Heart right ventricle (tissue), 16 donors: ENCODE data around the gene AGBL1. TPM values are rescaled to one million over a fixed set of nuclear protein-coding genes. Genes with fewer than 3 reads are reported as not detected.

Source experiments
- ATAC-seq, 8 donors: fragments of 200-7000 bp; cut with Tn5 transposase; one replicate each; pipeline ENCODE4 v1.9.1; 2020; ENCODE audit warnings: mild to moderate bottlenecking in 8 of 8, moderate library complexity in 8 of 8, moderate number of reproducible peaks in 1 of 8
- DNase-seq, 2 donors: peaks; one replicate each; pipeline ENCODE4 v3.0.0-alpha.2; 2020
- H3K27ac ChIP-seq, 10 donors: fragments of 200-600 bp; sonication (generic) in 2 of 10; one replicate each; pipeline versions ENCODE4 v1.5.0 to v1.8.0; 2020 to 2022; ENCODE audit warnings: mild to moderate bottlenecking in 3 of 10
- H3K27me3 ChIP-seq, 7 donors: fragments of 200-600 bp; one replicate each; pipeline ENCODE4 v1.8.0; 2021 to 2022; ENCODE audit warnings: mild to moderate bottlenecking in 2 of 7
- H3K36me3 ChIP-seq, 9 donors: fragments of 200-600 bp; sonication (generic) in 1 of 9; one replicate each; pipeline versions ENCODE4 v1.5.0 to v1.8.0; 2020 to 2022; ENCODE audit warnings: mild to moderate bottlenecking in 2 of 9
- H3K4me1 ChIP-seq, 9 donors: fragments of 200-600 bp; sonication (generic) in 1 of 9; one replicate each; pipeline versions ENCODE4 v1.5.0 to v1.8.0; 2020 to 2022; ENCODE audit warnings: mild to moderate bottlenecking in 4 of 9
- H3K4me3 ChIP-seq, 10 donors: fragments of 200-600 bp; sonication (generic) in 2 of 10; one replicate each; pipeline versions ENCODE4 v1.5.0 to v1.8.0; 2020 to 2022; ENCODE audit warnings: mild to moderate bottlenecking in 7 of 10, moderate library complexity in 2 of 10
- H3K9me3 ChIP-seq, 11 donors: fragments of 200-600 bp in 10 of 11; sonication (generic) in 2 of 11; one replicate each; pipeline versions ENCODE4 v1.5.0 to v1.8.0; 2013 to 2022; ENCODE audit warnings: mild to moderate bottlenecking in 2 of 11, control low read depth in 1 of 11, moderate library complexity in 1 of 11
- WGBS, 2 donors: extraction: QIAGEN DNeasy Blood & Tissue Kit; methylation state at CpG; one replicate each; pipeline ENCODE4 v1.1.7; 2013; ENCODE audit warnings: inconsistent platforms in 1 of 2; 5-methylcytosine and 5-hydroxymethylcytosine counted together
- intact Hi-C, 10 donors: fragments of 100-400 bp; cut with DNase I; formaldehyde crosslinking; loops; one replicate each; pipeline versions ENCODE4 v1.11.1 to v1.14.2; 2022
- polyA plus RNA-seq, 2 donors: library from polyadenylated mRNA; stranded (reverse); fragments of 200-250 nt; gene quantifications; one replicate each; pipeline ENCODE4 v1.2.3, GENCODE V29; 2013
- total RNA-seq, 10 donors: library from RNA; stranded (reverse); fragmentation: NEBNext Ultra II Directional in 3 of 10; extraction: Animal tissue kit (Norgen Biotek cat#: 25700) in 3 of 10; gene quantifications; one replicate each; pipeline versions ENCODE4 v1.2.1 to v1.2.4, GENCODE V29; 2021 to 2023
- TF ChIP-seq, protein P1 (sequence below), 9 donors: fragments of 200-600 bp; sonication (generic) in 2 of 9; IDR thresholded peaks; one replicate each; pipeline versions ENCODE4 v1.5.0 to v1.8.0; 2021 to 2022; ENCODE audit warnings: antibody characterized with exemption in 9 of 9, mild to moderate bottlenecking in 5 of 9, moderate library complexity in 1 of 9
- donor health status: Arrhythmogenic right ventricular cardiomyopathy.
- donor health status: ischemic (EF 13 %, LVEDD 7.1; RV severe dilation, severe dysfunction).
- donor health status: healthy with polysubstance abuse.
- donor health status: DM: no; HTN: yes; CAD: no.
- donor health status: DM: no; HTN: no; CAD: no.
- donor health status: ischemic (EF 25% LVEDD 6.9; RV normal size, moderate dysfunction).
- donor health status: ischemic (EF 25% LVEDD 5.7; RV mildly dilated, moderate dysfunction).
- donor health status: healthy.
- donor health status: DM: yes; HTN: yes; CAD: no.
- donor health status: Ischemic cardiomyopathy.
- donor health status: ischemic (EF 35%, LVEDD 5.7; RV mildly dilated, moderate dysfunction).
- donor health status: nonischemic (EF 11% LVEDD 7.7; RV severe dilation, severe dysfunction).
- donor health status: DM: yes; HTN: yes; CAD: no.
- donor health status: PGD.
- donor health status: ischemic (EF 29% LVEDD 5.4; RV normal size, mild dysfunction).
- donor health status: nonischemic (EF 23%, LVEDD 6.1; RV moderate dilation, normal function).

AGBL1 gene
- total and polyA plus RNA-seq, 12 donors, result 0.02 to 0.13 (median 0.09) TPM; not detected in 7

DNA sequence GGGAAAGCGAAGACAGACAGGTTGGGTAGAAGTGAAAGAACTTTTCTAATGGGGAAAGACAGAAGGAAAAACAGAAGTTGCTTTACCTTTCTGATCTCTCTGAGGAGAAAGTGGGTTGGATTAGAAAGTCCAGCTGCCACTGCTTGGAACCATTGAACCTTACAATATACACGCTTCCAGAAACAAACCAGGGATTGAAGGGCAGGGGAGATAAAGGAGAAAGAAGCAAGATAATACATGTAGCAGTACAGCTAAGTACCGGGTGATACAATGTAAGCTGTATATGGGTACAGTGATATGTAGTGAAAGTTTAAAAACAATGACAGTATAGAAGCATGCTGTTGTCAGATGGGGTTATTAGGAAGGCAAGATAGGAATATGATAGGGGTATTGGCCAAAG is 684.4 kb downstream of the AGBL1 start:
- peaks cover 0 to 5% (median 0%) of the 10 kb centered on the region in 11 donors for H3K9me3 ChIP-seq
- no peaks in the 10 kb centered on the region for H3K36me3 ChIP-seq
- WGBS, 2 donors, result 44 to 47% methylated on average over 3 of the region's 3 CpGs
- intact Hi-C loops, result no loop called here
- no peaks in the 10 kb centered on the region for H3K27me3 ChIP-seq
- TF ChIP-seq, protein P1, sequence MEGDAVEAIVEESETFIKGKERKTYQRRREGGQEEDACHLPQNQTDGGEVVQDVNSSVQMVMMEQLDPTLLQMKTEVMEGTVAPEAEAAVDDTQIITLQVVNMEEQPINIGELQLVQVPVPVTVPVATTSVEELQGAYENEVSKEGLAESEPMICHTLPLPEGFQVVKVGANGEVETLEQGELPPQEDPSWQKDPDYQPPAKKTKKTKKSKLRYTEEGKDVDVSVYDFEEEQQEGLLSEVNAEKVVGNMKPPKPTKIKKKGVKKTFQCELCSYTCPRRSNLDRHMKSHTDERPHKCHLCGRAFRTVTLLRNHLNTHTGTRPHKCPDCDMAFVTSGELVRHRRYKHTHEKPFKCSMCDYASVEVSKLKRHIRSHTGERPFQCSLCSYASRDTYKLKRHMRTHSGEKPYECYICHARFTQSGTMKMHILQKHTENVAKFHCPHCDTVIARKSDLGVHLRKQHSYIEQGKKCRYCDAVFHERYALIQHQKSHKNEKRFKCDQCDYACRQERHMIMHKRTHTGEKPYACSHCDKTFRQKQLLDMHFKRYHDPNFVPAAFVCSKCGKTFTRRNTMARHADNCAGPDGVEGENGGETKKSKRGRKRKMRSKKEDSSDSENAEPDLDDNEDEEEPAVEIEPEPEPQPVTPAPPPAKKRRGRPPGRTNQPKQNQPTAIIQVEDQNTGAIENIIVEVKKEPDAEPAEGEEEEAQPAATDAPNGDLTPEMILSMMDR (IDR thresholded peaks at IDR 0.05), result no peak
- H3K27ac ChIP-seq, result no peak overlapping the region
- DNase-seq, result no peak
- ATAC-seq, result no peak
- no peak overlapping the region for H3K4me3 ChIP-seq
- peaks cover 0 to 15% (median 0%) of the 10 kb centered on the region in 9 donors for H3K4me1 ChIP-seq

DNA sequence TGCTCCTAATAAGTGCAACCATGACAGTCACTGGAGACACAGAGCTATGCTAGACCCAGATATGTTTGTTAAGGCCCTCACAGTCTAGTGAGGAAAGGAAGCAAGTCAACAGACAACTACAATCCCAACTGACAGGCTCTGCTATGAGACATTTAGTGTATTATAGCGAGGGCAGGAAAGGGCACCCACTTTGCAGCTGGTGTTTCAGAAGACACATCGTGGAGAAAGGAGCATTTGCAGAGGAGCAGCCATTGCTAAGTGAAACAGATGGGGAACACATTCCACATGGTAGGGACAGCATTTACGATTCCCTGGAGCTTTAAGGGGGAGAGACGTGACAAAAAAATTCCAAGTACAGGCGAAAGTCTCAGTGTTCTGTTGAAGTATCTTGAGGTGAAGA is 685.6 kb downstream of the AGBL1 start:
- 74% methylated on average over 5 of the region's 5 CpGs for WGBS, 2 donors
- intact Hi-C loops, result no loop called here

DNA sequence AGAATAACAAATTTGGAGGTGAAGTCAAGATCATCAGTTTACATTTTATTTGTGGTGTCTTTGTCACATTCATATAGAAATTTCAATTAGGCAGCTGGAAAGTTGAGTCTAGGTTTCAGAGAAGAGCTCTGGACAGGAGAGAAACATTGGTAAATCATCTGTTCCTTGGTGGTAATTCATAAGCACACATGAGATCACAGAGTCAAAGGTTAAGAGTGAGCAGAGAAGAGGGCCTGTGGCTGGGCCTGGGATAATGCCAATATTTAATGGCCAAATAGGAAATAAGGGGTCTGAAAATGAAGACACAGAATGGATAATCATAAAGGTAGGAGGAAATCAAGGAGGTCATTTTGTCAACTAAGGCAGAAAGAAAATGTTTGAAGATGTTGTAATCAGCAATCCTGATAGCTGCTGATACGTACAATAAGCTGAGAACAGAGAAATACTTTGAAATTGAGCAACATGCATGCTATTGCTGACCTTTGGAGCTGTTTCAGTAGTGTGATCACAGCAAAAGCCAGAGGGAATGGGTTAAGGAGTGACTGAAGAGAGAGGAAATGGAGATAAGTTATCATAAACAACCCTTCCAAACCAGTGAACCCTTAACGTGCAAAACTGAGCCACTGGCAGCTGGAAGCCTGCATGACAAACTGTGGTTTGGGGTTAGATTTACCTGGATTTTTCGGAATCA is 692.8 kb downstream of the AGBL1 start:
- Histone ChIP-seq H3K4me3 (no peak overlapping the region), H3K36me3 (no peaks in the 10 kb centered on the region), H3K4me1 (no peaks in the 10 kb centered on the region), H3K27ac (no peak overlapping the region), H3K27me3 (no peaks in the 10 kb centered on the region), H3K9me3 (no peaks in the 10 kb centered on the region)
- DNase-seq (no peak), ATAC-seq (no peak)
- 52 to 57% methylated on average over 3 of the region's 3 CpGs for WGBS, 2 donors
- TF ChIP-seq, protein P1 (IDR thresholded peaks at IDR 0.05), result no peak
- intact Hi-C loops, result no loop called here

More for the DNA sequence above, 685.6 kb downstream of the AGBL1 start:
- TF ChIP-seq, protein P1 (IDR thresholded peaks at IDR 0.05), result no peak
- no peak for DNase-seq
- peaks cover 0 to 5% (median 0%) of the 10 kb centered on the region in 9 donors for H3K4me1 ChIP-seq
- no peak overlapping the region for H3K4me3 ChIP-seq
- H3K9me3 ChIP-seq, result peaks cover 0 to 5% (median 0%) of the 10 kb centered on the region in 11 donors
- H3K27ac ChIP-seq, result no peak overlapping the region
- no peaks in the 10 kb centered on the region for H3K36me3 ChIP-seq
- no peaks in the 10 kb centered on the region for H3K27me3 ChIP-seq
- no peak for ATAC-seq

GRCh38 chr15:86773736-86774135 is 694.1 kb downstream of the AGBL1 start:
- ATAC-seq, result no peak
- Histone ChIP-seq H3K36me3 (no peaks in the 10 kb centered on the region), H3K4me3 (no peak overlapping the region), H3K27me3 (no peaks in the 10 kb centered on the region), H3K27ac (no peak overlapping the region), H3K4me1 (no peaks in the 10 kb centered on the region), H3K9me3 (no peaks in the 10 kb centered on the region)
- WGBS, 2 donors, result 72 to 89% methylated on average over 1 of the region's 1 CpG
- TF ChIP-seq, protein P1 (IDR thresholded peaks at IDR 0.05), result no peak
- intact Hi-C loops, result no loop called here
- DNase-seq, result no peak
